DMS79 treated with DMSO at 0.1 percent for 48 hours (cell line): ENCODE measurements around the gene NLRP5.
"Not testable (repeated sequence)": the region's sequence is repeated elsewhere in the genome, so short reads cannot be mapped to it uniquely, and the experiment has no call there.

Experiments
- DNase-seq: peaks from one replicate; lab custom pipeline; 2025; lab: John Stamatoyannopoulos, UW

The NLRP5 gene

GRCh38 chr19:55986487-55986886 lies at the start of gene NLRP5:
TSS of gene NLRP5 (plus strand) at chr19:55986775.
- DNase-seq, result peak; percentile 85

- DNase-seq, result no peak
Observed at GRCh38 chr19:55939206-55939605, 47.4 kb upstream of the NLRP5 start.

- DNase-seq, result no peak
Observed at GRCh38 chr19:55940306-55940705, 46.3 kb upstream of the NLRP5 start.

- no peak for DNase-seq
Observed at GRCh38 chr19:55947532-55947931, 39.0 kb upstream of the NLRP5 start, which contains the start of gene NLRP8. TSS of gene NLRP8 (plus strand) at chr19:55947832.

- not testable (repeated sequence) for DNase-seq
Observed at GRCh38 chr19:55950566-55950965, 36.0 kb upstream of the NLRP5 start.

- DNase-seq, result no peak
Observed at GRCh38 chr19:55956431-55956830, 30.1 kb upstream of the NLRP5 start.

GRCh38 chr19:55958356-55958755 lies 28.2 kb upstream of the NLRP5 start:
- DNase-seq, result no peak

- DNase-seq, result no peak
Observed at GRCh38 chr19:55959996-55960675, 26.4 kb upstream of the NLRP5 start.

GRCh38 chr19:55962186-55962585 lies 24.4 kb upstream of the NLRP5 start:
- DNase-seq, result no peak

GRCh38 chr19:55973982-55974381 lies 12.6 kb upstream of the NLRP5 start:
- no peak for DNase-seq

GRCh38 chr19:55980415-55980814 lies 6.2 kb upstream of the NLRP5 start:
- DNase-seq, result no peak

GRCh38 chr19:55985254-55985653 lies 1.3 kb upstream of the NLRP5 start:
- DNase-seq, result no peak

- DNase-seq, result no peak
Observed at GRCh38 chr19:55990831-55991230, 4.3 kb downstream of the NLRP5 start.

GRCh38 chr19:55993492-55993891 lies 6.9 kb downstream of the NLRP5 start:
- no peak for DNase-seq

GRCh38 chr19:56014765-56015164 lies 28.2 kb downstream of the NLRP5 start:
- no peak for DNase-seq

- DNase-seq, result no peak
Observed at GRCh38 chr19:56015756-56016155, 29.2 kb downstream of the NLRP5 start.

GRCh38 chr19:56019325-56019724 lies 32.8 kb downstream of the NLRP5 start:
- not testable (repeated sequence) for DNase-seq

GRCh38 chr19:56020355-56020975 lies 33.9 kb downstream of the NLRP5 start:
- DNase-seq, result not testable (repeated sequence)

GRCh38 chr19:56026769-56027168 lies 40.2 kb downstream of the NLRP5 start:
- DNase-seq, result no peak

- no peak for DNase-seq
Observed at GRCh38 chr19:56053596-56053995, 67.0 kb downstream of the NLRP5 start.

- DNase-seq, result peak; percentile 65
Observed at GRCh38 chr19:56066152-56067023, 79.8 kb downstream of the NLRP5 start.

- DNase-seq, result no peak
Observed at GRCh38 chr19:56069642-56070041, 83.1 kb downstream of the NLRP5 start.

GRCh38 chr19:56071151-56071550 lies 84.6 kb downstream of the NLRP5 start:
- no peak for DNase-seq
